Endodermal cell (in vitro differentiated cells): Measurements from ENCODE around the gene MOSPD3. TPM values are rescaled to one million over a fixed set of nuclear protein-coding genes. Genes with fewer than 3 reads are reported as not detected.
A peak's percentile ranks its signal among the peaks of the same experiment; 100 is the strongest.

Source experiments
- DNase-seq: peaks from one replicate; pipeline ENCODE4 v3.0.0-alpha.2; 2017
- H3K27ac ChIP-seq: 2 replicates; pipeline ENCODE4 v1.5.1; 2013; ENCODE audit warnings: mild to moderate bottlenecking, low read depth, low read length, moderate library complexity
- H3K27me3 ChIP-seq: 2 replicates; pipeline ENCODE4 v1.6.1; 2013; ENCODE audit warnings: mild to moderate bottlenecking, low read length, moderate library complexity; ENCODE audit not compliant: insufficient read depth, control insufficient read depth, poor library complexity, severe bottlenecking
- H3K36me3 ChIP-seq: 2 replicates; pipeline ENCODE4 v1.7.0; 2013; ENCODE audit warnings: mild to moderate bottlenecking, low read length, moderate library complexity; ENCODE audit not compliant: control insufficient read depth, insufficient read depth
- H3K4me1 ChIP-seq: one replicate; pipeline ENCODE4 v1.7.0; 2013; ENCODE audit warnings: low read length; ENCODE audit not compliant: control insufficient read depth, insufficient read depth
- H3K4me3 ChIP-seq: 2 replicates; pipeline ENCODE4 v1.5.1; 2013; ENCODE audit warnings: mild to moderate bottlenecking, low read length, moderate library complexity
- H3K9ac ChIP-seq: 2 replicates; pipeline ENCODE4 v1.6.1; 2013; ENCODE audit warnings: mild to moderate bottlenecking, low read length, moderate library complexity; ENCODE audit not compliant: poor library complexity, severe bottlenecking; ENCODE audit errors: extremely low read depth
- H3K9me3 ChIP-seq: 2 replicates; pipeline ENCODE4 v1.6.1; 2013; ENCODE audit warnings: mild to moderate bottlenecking, low read length, moderate library complexity; ENCODE audit not compliant: control insufficient read depth
- H3K27ac Mint-ChIP-seq: 2 replicates; pipeline ENCODE4 v1.8.0; 2020; ENCODE audit warnings: mixed read lengths
- H3K27me3 Mint-ChIP-seq: 2 replicates; pipeline ENCODE4 v1.8.0; 2021; ENCODE audit warnings: mild to moderate bottlenecking, mixed read lengths; ENCODE audit not compliant: insufficient read depth
- H3K36me3 Mint-ChIP-seq: 2 replicates; pipeline ENCODE4 v1.8.0; 2020; ENCODE audit warnings: low read depth, mixed read lengths
- H3K4me1 Mint-ChIP-seq: 2 replicates; pipeline ENCODE4 v1.8.0; 2020; ENCODE audit warnings: mixed read lengths
- H3K4me3 Mint-ChIP-seq: 2 replicates; pipeline ENCODE4 v1.8.0; 2020; ENCODE audit warnings: mild to moderate bottlenecking, moderate library complexity, mixed read lengths
- H3K9me3 Mint-ChIP-seq: 2 replicates; pipeline ENCODE4 v1.8.0; 2020; ENCODE audit warnings: mild to moderate bottlenecking, mixed read lengths
- CTCF ChIP-seq: fragments of 200-600 bp; sonication (generic); conservative IDR thresholded peaks from 2 replicates; pipeline ENCODE4 v1.5.0; 2021; ENCODE audit warnings: antibody characterized with exemption, mild to moderate bottlenecking
- WGBS, 2 experiments: methylation state at CpG; one replicate each; pipeline versions ENCODE4 v1.1.5 to v1.1.7; 2013; ENCODE audit warnings: missing lambda C conversion rate in 2 of 2, mixed read lengths in 1 of 2; ENCODE audit not compliant: insufficient coverage in 1 of 2, insufficient read length in 1 of 2; 5-methylcytosine and 5-hydroxymethylcytosine counted together
- total RNA-seq, 2 donors: library from RNA; stranded (reverse); fragmentation: NEBNext Ultra II Directional in 1 of 2; extraction: Animal tissue kit (Norgen Biotek cat#: 25700) in 1 of 2; gene quantifications; 2 replicates in 1 of 2; 3 replicates in 1 of 2; pipeline ENCODE4 v1.2.1, GENCODE V29; 2021

Gene MOSPD3
- total RNA-seq, 2 donors from 2014 or later: 19.8 to 25.5 TPM

- no peak overlapping the region for H3K27ac ChIP-seq
- WGBS, 2 experiments: 50 to 86% methylated on average over 2 to 14 of the region's 14 CpGs
- no peak for TF ChIP-seq CTCF
- H3K27me3 ChIP-seq: no peaks in the 10 kb centered on the region
- H3K9ac ChIP-seq: no peak overlapping the region
- peaks cover 9% of the 10 kb centered on the region for H3K4me1 Mint-ChIP-seq
- H3K27me3 Mint-ChIP-seq: no peaks in the 10 kb centered on the region
- H3K9me3 Mint-ChIP-seq: no peaks in the 10 kb centered on the region
- H3K4me3 Mint-ChIP-seq: no peak overlapping the region
- DNase-seq: peak; percentile 61
- H3K36me3 Mint-ChIP-seq: peaks cover 29% of the 10 kb centered on the region
- no peaks in the 10 kb centered on the region for H3K9me3 ChIP-seq
- H3K4me3 ChIP-seq: no peak overlapping the region
- no peak overlapping the region for H3K27ac Mint-ChIP-seq
- peaks cover 4% of the 10 kb centered on the region for H3K4me1 ChIP-seq
- peaks cover 18% of the 10 kb centered on the region for H3K36me3 ChIP-seq
These were observed 37.1 kb upstream of the MOSPD3 start for GRCh38 chr7:100575206-100575631.

- H3K27ac ChIP-seq: no peak overlapping the region
- Mint-ChIP-seq H3K36me3 (peaks cover 29% of the 10 kb centered on the region), H3K27ac (no peak overlapping the region), H3K4me1 (peaks cover 9% of the 10 kb centered on the region), H3K9me3 (no peaks in the 10 kb centered on the region), H3K4me3 (no peak overlapping the region), H3K27me3 (no peaks in the 10 kb centered on the region)
- no peak overlapping the region for H3K9ac ChIP-seq
- no peaks in the 10 kb centered on the region for H3K27me3 ChIP-seq
- no peak for TF ChIP-seq CTCF
- peaks cover 24% of the 10 kb centered on the region for H3K36me3 ChIP-seq
- WGBS, 2 experiments: 92 to 93% methylated on average over 9 to 17 of the region's 17 CpGs
- peak; percentile 49 for DNase-seq
- H3K4me1 ChIP-seq: peaks cover 4% of the 10 kb centered on the region
- H3K4me3 ChIP-seq: no peak overlapping the region
- H3K9me3 ChIP-seq: no peaks in the 10 kb centered on the region
These were observed 36.5 kb upstream of the MOSPD3 start for GRCh38 chr7:100575746-100576383.

DNA sequence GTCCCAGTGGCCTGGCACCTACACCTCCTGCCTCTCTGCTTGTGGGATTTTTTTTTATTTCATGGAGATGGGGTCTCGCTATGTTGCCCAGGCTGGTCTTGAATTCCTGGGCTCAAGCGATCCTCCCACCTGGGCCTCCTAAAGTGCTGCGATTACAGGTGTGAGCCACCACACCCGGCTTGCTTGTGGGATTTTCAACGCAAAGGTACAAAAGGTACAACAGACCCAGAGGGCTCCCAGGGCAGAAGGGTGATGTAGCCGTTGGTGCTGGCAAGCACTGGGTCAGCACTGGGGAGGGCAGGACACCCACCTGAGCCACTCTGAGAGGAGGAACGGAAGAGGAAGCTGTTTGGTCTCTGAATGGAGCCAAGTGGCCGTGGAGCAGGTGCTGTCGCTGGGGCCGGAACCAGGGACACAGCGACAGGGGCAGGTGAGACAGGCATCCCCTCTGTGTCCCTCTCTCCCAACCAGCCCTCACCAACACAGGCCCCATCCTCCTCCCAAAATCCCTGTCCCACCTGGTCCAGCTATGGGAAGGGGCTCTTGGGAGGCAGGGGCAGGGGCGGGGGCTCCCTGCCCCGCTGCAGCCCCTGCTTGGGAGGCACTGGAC lies 35.9 kb upstream of the MOSPD3 start:
- no peaks in the 10 kb centered on the region for H3K27me3 Mint-ChIP-seq
- H3K4me3 ChIP-seq: no peak overlapping the region
- no peak overlapping the region for H3K4me3 Mint-ChIP-seq
- H3K36me3 ChIP-seq: peaks cover 30% of the 10 kb centered on the region
- TF ChIP-seq CTCF: no peak
- peaks cover 1% of the 10 kb centered on the region for H3K4me1 ChIP-seq
- DNase-seq: peak; percentile 31
- no peak overlapping the region for H3K27ac ChIP-seq
- no peaks in the 10 kb centered on the region for H3K9me3 Mint-ChIP-seq
- H3K27ac Mint-ChIP-seq: no peak overlapping the region
- no peak overlapping the region for H3K9ac ChIP-seq
- H3K9me3 ChIP-seq: no peaks in the 10 kb centered on the region
- peaks cover 9% of the 10 kb centered on the region for H3K4me1 Mint-ChIP-seq
- peaks cover 29% of the 10 kb centered on the region for H3K36me3 Mint-ChIP-seq
- 95 to 98% methylated on average over 10 to 13 of the region's 13 CpGs for WGBS, 2 experiments
- no peaks in the 10 kb centered on the region for H3K27me3 ChIP-seq
